HepG2 (cell line): ENCODE measurements around the gene GPR162. TPM values are rescaled to one million over a fixed set of nuclear protein-coding genes. Genes with fewer than 3 reads are reported as not detected.

Experiments used
- EP300 ChIP-seq, 3 experiments: sonication (generic) in 1 of 3; formaldehyde crosslinking in 1 of 3; IDR thresholded peaks; 2 replicates each; pipeline versions ENCODE4 v1.5.1 to v1.6.1; 2011 to 2020; ENCODE audit warnings: low read depth in 2 of 3, low read length in 2 of 3, borderline replicate concordance in 1 of 3, improper control_type of control experiment in 1 of 3, mild to moderate bottlenecking in 1 of 3, missing genetic modification reagents in 1 of 3, moderate library complexity in 1 of 3
- FOSL2 ChIP-seq: sonication (generic); formaldehyde crosslinking; IDR thresholded peaks from 2 replicates; pipeline ENCODE4 v1.4.0; 2020; ENCODE audit warnings: missing genetic modification reagents
- MTA1 ChIP-seq: sonication (generic); formaldehyde crosslinking; IDR thresholded peaks from 2 replicates; pipeline ENCODE4 v1.4.0; 2020; ENCODE audit warnings: missing genetic modification reagents, mild to moderate bottlenecking, borderline replicate concordance
- PCBP1 ChIP-seq: fragments of 200-400 bp; formaldehyde crosslinking; IDR thresholded peaks from 2 replicates; pipeline ENCODE4 v1.6.1; 2017; ENCODE audit warnings: mild to moderate bottlenecking, low read depth, low read length, borderline replicate concordance
- PCBP2 ChIP-seq: fragments of 200-400 bp; formaldehyde crosslinking; optimal IDR thresholded peaks from 2 replicates; pipeline ENCODE3; 2018; ENCODE audit warnings: low read length, low read depth; ENCODE audit not compliant: poor library complexity, severe bottlenecking
- THAP11 ChIP-seq: IDR thresholded peaks from 2 replicates; pipeline ENCODE4 v1.6.1; 2016; ENCODE audit warnings: missing biosample characterization, missing genetic modification reagents
- ZNF225 ChIP-seq: sonication (generic); formaldehyde crosslinking; IDR thresholded peaks from 2 replicates; pipeline ENCODE4 v1.4.0; 2020; ENCODE audit warnings: mild to moderate bottlenecking, missing genetic modification reagents
- ZNF614 ChIP-seq: IDR thresholded peaks from 2 replicates; pipeline ENCODE4 v1.6.1; 2018; ENCODE audit warnings: missing biosample characterization, missing genetic modification reagents, inconsistent platforms, borderline replicate concordance
- ZNF766 ChIP-seq: sonication (generic); formaldehyde crosslinking; IDR thresholded peaks from 2 replicates; pipeline ENCODE4 v1.5.0; 2020; ENCODE audit warnings: missing genetic modification reagents, borderline replicate concordance
- ZZZ3 ChIP-seq: sonication (generic); formaldehyde crosslinking; IDR thresholded peaks from 2 replicates; pipeline ENCODE4 v1.4.0; 2020; ENCODE audit warnings: missing genetic modification reagents, mild to moderate bottlenecking, borderline replicate concordance
- polyA plus RNA-seq, 8 experiments: library from polyadenylated mRNA; depleted of rRNA in 3 of 8; stranded (reverse) in 7 of 8; unstranded in 1 of 8; fragments of >200 nt; fragmentation: Illumina TruSeq in 4 of 8; extraction: Trizol in 4 of 8; gene quantifications; 2 replicates each; pipeline versions ENCODE4 v1.2.1 to v1.2.3, GENCODE V29; 2011 to 2016; ENCODE audit warnings: low read depth in 4 of 8, missing spikeins in 1 of 8, mixed read lengths in 1 of 8; ENCODE audit not compliant: insufficient read depth in 1 of 8
- total RNA-seq, 5 experiments: library from RNA; depleted of rRNA; stranded (reverse); fragments of >200 nt; fragmentation: Illumina TruSeq; extraction: Trizol; gene quantifications; 2 replicates each; pipeline ENCODE4 v1.2.3, GENCODE V29; 2016; ENCODE audit warnings: low read depth in 1 of 5
- TF ChIP-seq, protein P1 (sequence below): sonication (generic); formaldehyde crosslinking; IDR thresholded peaks from 2 replicates; pipeline ENCODE4 v1.5.0; 2020; ENCODE audit warnings: missing genetic modification reagents
- TF ChIP-seq, protein P2 (sequence below): sonication (generic); formaldehyde crosslinking; conservative IDR thresholded peaks from 2 replicates; pipeline ENCODE4 v1.4.0; 2020; ENCODE audit warnings: mild to moderate bottlenecking, missing genetic modification reagents, moderate library complexity
- TF ChIP-seq, protein P3 (sequence below): IDR thresholded peaks from 2 replicates; pipeline ENCODE4 v1.6.1; 2012; ENCODE audit warnings: inconsistent platforms
- TF ChIP-seq, protein P4 (sequence below): sonication (generic); formaldehyde crosslinking; IDR thresholded peaks from 2 replicates; pipeline ENCODE4 v1.4.0; 2020; ENCODE audit warnings: missing genetic modification reagents
- TF ChIP-seq, protein P5 (sequence below): IDR thresholded peaks from 2 replicates; pipeline ENCODE4 v1.4.0; 2020; ENCODE audit warnings: mild to moderate bottlenecking, missing genetic modification reagents

GPR162 gene
- total and polyA plus RNA-seq, 2 of the 13 experiments (the other 11 are each of a cell fraction or from before 2014, with no cell fraction given): 0.08 TPM; not detected in 1

DNA sequence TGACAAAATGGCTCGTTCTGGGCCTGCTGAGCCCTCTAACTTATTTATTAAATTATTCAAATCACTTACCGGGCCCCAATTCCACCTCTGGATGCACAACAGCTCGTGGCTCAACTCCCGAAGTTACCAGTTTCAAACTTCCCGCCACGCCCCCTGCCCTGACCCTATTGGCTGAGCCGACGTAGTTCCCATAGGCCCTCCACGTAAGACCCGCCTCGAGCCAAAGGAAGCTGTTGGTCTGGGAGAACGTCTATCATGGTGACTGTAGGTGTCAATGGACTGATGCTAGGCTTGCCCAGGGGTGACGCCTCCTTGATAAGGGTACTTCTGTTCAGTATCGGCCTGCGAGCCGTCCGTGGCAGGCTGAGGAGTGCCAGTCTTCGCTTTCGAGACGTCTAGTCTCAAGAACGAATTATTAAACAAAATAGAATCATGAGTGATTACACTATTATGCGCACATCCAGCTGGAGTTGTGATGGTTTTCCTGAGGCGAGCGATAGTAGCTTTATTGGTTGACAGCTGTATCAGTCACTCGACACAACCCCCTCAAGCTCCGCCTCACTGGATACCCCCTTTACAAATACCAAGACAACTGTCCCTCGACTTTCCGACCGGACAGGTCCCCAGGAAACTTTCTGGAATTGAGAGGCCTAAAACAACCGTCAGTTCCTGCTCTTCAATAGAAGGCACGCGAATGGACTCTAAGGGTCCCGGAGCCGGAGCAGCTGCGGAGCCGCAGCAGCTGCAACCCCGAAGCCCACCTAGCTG is 29.7 kb downstream of the GPR162 start, which contains the start of gene CDCA3 (continued):
- TF ChIP-seq ZZZ3 (CRISPR knock-in tag): 0 out of 2 replicates have a peak, but pooled peaks have one; percentile 16
- TF ChIP-seq, protein P1, sequence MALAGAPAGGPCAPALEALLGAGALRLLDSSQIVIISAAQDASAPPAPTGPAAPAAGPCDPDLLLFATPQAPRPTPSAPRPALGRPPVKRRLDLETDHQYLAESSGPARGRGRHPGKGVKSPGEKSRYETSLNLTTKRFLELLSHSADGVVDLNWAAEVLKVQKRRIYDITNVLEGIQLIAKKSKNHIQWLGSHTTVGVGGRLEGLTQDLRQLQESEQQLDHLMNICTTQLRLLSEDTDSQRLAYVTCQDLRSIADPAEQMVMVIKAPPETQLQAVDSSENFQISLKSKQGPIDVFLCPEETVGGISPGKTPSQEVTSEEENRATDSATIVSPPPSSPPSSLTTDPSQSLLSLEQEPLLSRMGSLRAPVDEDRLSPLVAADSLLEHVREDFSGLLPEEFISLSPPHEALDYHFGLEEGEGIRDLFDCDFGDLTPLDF (CRISPR knock-in tag): peak; percentile 82
- peak; percentile 73; the same call in 1 of the 2 replicates for TF ChIP-seq THAP11
- peak; percentile 20; the same call in 1 of the 2 replicates for TF ChIP-seq FOSL2 (CRISPR knock-in tag)
- TF ChIP-seq MTA1: 0 out of 2 replicates have a peak, but pooled peaks have one; percentile 43
- TF ChIP-seq, protein P2, sequence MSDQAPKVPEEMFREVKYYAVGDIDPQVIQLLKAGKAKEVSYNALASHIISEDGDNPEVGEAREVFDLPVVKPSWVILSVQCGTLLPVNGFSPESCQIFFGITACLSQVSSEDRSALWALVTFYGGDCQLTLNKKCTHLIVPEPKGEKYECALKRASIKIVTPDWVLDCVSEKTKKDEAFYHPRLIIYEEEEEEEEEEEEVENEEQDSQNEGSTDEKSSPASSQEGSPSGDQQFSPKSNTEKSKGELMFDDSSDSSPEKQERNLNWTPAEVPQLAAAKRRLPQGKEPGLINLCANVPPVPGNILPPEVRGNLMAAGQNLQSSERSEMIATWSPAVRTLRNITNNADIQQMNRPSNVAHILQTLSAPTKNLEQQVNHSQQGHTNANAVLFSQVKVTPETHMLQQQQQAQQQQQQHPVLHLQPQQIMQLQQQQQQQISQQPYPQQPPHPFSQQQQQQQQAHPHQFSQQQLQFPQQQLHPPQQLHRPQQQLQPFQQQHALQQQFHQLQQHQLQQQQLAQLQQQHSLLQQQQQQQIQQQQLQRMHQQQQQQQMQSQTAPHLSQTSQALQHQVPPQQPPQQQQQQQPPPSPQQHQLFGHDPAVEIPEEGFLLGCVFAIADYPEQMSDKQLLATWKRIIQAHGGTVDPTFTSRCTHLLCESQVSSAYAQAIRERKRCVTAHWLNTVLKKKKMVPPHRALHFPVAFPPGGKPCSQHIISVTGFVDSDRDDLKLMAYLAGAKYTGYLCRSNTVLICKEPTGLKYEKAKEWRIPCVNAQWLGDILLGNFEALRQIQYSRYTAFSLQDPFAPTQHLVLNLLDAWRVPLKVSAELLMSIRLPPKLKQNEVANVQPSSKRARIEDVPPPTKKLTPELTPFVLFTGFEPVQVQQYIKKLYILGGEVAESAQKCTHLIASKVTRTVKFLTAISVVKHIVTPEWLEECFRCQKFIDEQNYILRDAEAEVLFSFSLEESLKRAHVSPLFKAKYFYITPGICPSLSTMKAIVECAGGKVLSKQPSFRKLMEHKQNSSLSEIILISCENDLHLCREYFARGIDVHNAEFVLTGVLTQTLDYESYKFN: peak; percentile 4; the same call in 1 of the 2 replicates
- TF ChIP-seq, protein P3, sequence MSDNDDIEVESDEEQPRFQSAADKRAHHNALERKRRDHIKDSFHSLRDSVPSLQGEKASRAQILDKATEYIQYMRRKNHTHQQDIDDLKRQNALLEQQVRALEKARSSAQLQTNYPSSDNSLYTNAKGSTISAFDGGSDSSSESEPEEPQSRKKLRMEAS: peak; percentile 81
- TF ChIP-seq ZNF766 (CRISPR knock-in tag): 0 out of 2 replicates have a peak, but pooled peaks have one; percentile 20
- TF ChIP-seq, protein P4, sequence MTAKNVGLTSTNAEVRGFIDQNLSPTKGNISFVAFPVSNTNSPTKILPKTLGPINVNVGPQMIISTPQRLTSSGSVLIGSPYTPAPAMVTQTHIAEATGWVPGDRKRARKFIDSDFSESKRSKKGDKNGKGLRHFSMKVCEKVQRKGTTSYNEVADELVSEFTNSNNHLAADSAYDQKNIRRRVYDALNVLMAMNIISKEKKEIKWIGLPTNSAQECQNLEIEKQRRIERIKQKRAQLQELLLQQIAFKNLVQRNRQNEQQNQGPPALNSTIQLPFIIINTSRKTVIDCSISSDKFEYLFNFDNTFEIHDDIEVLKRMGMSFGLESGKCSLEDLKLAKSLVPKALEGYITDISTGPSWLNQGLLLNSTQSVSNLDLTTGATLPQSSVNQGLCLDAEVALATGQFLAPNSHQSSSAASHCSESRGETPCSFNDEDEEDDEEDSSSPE: peak; percentile 100
- no peak for TF ChIP-seq PCBP2
- 0 out of 2 replicates have a peak, but pooled peaks have one; percentile 27 for TF ChIP-seq ZNF614 (CRISPR knock-in tag)
- 0 out of 4 replicates have a peak, but pooled peaks of 1 of the 2 experiments have one; percentile 10 for TF ChIP-seq EP300 (IDR thresholded peaks at IDR 0.05; ENCODE audit: low read depth in 2 of 2, low read length in 2 of 2)
- no peak for TF ChIP-seq EP300 (CRISPR knock-in tag; IDR thresholded peaks at IDR 0.05; ENCODE audit: borderline replicate concordance)
- 0 out of 2 replicates have a peak, but pooled peaks have one; percentile 19 for TF ChIP-seq PCBP1
- TF ChIP-seq, protein P5, sequence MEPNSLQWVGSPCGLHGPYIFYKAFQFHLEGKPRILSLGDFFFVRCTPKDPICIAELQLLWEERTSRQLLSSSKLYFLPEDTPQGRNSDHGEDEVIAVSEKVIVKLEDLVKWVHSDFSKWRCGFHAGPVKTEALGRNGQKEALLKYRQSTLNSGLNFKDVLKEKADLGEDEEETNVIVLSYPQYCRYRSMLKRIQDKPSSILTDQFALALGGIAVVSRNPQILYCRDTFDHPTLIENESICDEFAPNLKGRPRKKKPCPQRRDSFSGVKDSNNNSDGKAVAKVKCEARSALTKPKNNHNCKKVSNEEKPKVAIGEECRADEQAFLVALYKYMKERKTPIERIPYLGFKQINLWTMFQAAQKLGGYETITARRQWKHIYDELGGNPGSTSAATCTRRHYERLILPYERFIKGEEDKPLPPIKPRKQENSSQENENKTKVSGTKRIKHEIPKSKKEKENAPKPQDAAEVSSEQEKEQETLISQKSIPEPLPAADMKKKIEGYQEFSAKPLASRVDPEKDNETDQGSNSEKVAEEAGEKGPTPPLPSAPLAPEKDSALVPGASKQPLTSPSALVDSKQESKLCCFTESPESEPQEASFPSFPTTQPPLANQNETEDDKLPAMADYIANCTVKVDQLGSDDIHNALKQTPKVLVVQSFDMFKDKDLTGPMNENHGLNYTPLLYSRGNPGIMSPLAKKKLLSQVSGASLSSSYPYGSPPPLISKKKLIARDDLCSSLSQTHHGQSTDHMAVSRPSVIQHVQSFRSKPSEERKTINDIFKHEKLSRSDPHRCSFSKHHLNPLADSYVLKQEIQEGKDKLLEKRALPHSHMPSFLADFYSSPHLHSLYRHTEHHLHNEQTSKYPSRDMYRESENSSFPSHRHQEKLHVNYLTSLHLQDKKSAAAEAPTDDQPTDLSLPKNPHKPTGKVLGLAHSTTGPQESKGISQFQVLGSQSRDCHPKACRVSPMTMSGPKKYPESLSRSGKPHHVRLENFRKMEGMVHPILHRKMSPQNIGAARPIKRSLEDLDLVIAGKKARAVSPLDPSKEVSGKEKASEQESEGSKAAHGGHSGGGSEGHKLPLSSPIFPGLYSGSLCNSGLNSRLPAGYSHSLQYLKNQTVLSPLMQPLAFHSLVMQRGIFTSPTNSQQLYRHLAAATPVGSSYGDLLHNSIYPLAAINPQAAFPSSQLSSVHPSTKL (CRISPR knock-in tag): no peak
- peak; percentile 7; the same call in 1 of the 2 replicates for TF ChIP-seq ZNF225
